Transverse colon (tissue), 3 donors: ENCODE measurements around the gene ANOS1.

Experiments
- CTCF ChIP-seq, 5 experiments: fragments of 200-600 bp in 3 of 5; fragments of 450-650 bp in 2 of 5; sonication (generic) in 3 of 5; IDR thresholded peaks; 1 replicate in 2 of 5; 2 replicates in 3 of 5; pipeline ENCODE4 v1.5.1; 2016 to 2017; ENCODE audit warnings: antibody characterized with exemption in 5 of 5, inconsistent platforms in 3 of 5, mild to moderate bottlenecking in 2 of 5, moderate library complexity in 1 of 5
- EP300 ChIP-seq: sonication (generic); formaldehyde crosslinking; IDR thresholded peaks from one replicate; pipeline ENCODE4 v1.6.1; 2017; ENCODE audit warnings: antibody characterized with exemption, low read depth
- POLR2A ChIP-seq: fragments of 450-650 bp; IDR thresholded peaks from one replicate; pipeline ENCODE4 v1.6.1; 2016; ENCODE audit warnings: antibody characterized with exemption, mild to moderate bottlenecking, moderate library complexity

- TF ChIP-seq CTCF (IDR thresholded peaks at IDR 0.05) (no peak), EP300 (no peak), POLR2A (no peak)
These were observed 11.8 kb downstream of the ANOS1 start for GRCh38 chrX:8720136-8720535.
